K562 (cell line): Measurements from ENCODE around the gene TARS3. TPM values are rescaled to one million over a fixed set of nuclear protein-coding genes. Genes with fewer than 3 reads are reported as not detected.

Experiments
- ATAC-seq: fragments of 200-7000 bp; cut with Tn5 transposase; 3 replicates; pipeline ENCODE4 v1.9.1; 2020; ENCODE audit warnings: moderate library complexity
- BruUV-seq: library from RNA; stranded (reverse); fragments of 400-500 nt; replicated peaks from 2 replicates; lab custom pipeline; 2021; lab: Mats Ljungman, UMichigan
- CTCF ChIA-PET: fragments of 300-600 bp; formaldehyde crosslinking; extraction: SDS; loops from one replicate; lab custom pipeline; 2021; ENCODE audit warnings: low intra/inter-chr PET ratio; lab: Yijun Ruan, JAX
- POLR2A ChIA-PET: fragments of 300-600, 350-650 bp; sonication (Branson Sonifier 250); formaldehyde crosslinking; extraction: SDS; loops from one replicate; lab custom pipeline; 2021; ENCODE audit warnings: antibody characterized with exemption, inconsistent platforms; lab: Yijun Ruan, JAX
- DNase-seq, 4 experiments: peaks; one replicate each; pipeline versions ENCODE4 v3.0.0 to v3.0.0-alpha.2; 2011 to 2018; ENCODE audit warnings: low spot score in 3 of 4, mixed read lengths in 3 of 4; ENCODE audit errors: extremely low read depth in 1 of 4
- FAIRE-seq: peaks from 2 replicates; lab custom pipeline; 2011; peaks lifted over from hg19 to GRCh38; lab: Jason Lieb, UNC
- H2AFZ ChIP-seq: 2 replicates; pipeline ENCODE4 v1.6.0; 2011; ENCODE audit warnings: low read depth, low read length, control low read depth, inconsistent platforms
- H3K27ac ChIP-seq: fragments of 200-600 bp; 3 replicates; pipeline ENCODE4 v1.8.0; 2011; ENCODE audit warnings: low read depth, mild to moderate bottlenecking, control low read depth, inconsistent platforms, low read length, moderate library complexity, mixed read lengths; ENCODE audit errors: extremely low read depth
- H3K27me3 ChIP-seq, 2 experiments: fragments of 300-600 bp in 1 of 2; 2 replicates in 1 of 2; 3 replicates in 1 of 2; pipeline versions ENCODE4 v1.6.0 to v1.8.0; 2011; ENCODE audit warnings: inconsistent platforms in 2 of 2, low read length in 2 of 2, mild to moderate bottlenecking in 1 of 2, mixed read lengths in 1 of 2, moderate library complexity in 1 of 2; ENCODE audit not compliant: control insufficient read depth in 2 of 2, insufficient read depth in 2 of 2
- H3K36me3 ChIP-seq: fragments of 300-600 bp; 3 replicates; pipeline ENCODE4 v1.8.0; 2011; ENCODE audit warnings: mild to moderate bottlenecking, low read length, inconsistent platforms; ENCODE audit not compliant: control insufficient read depth, insufficient read depth
- H3K4me1 ChIP-seq, 2 experiments: fragments of 200-600 bp in 1 of 2; replicated peaks in 1 of 2; 2 replicates in 1 of 2; 3 replicates in 1 of 2; pipeline versions ENCODE4 v1.5.1 to v1.8.0; 2011; ENCODE audit warnings: inconsistent platforms in 2 of 2, low read length in 2 of 2, mild to moderate bottlenecking in 1 of 2, mixed read lengths in 1 of 2, moderate library complexity in 1 of 2; ENCODE audit not compliant: control insufficient read depth in 2 of 2, insufficient read depth in 2 of 2
- H3K4me2 ChIP-seq: 2 replicates; pipeline ENCODE4 v1.6.1; 2011; ENCODE audit warnings: low read length, control low read depth, inconsistent platforms, mixed read lengths; ENCODE audit not compliant: insufficient read depth
- H3K4me3 ChIP-seq: fragments of 200-600 bp; sonication (generic), shearing (Covaris generic); 2 replicates; pipeline ENCODE4 v1.5.1; 2016; ENCODE audit warnings: control low read depth, inconsistent platforms
- H3K79me2 ChIP-seq: fragments of 200-600 bp; 3 replicates; pipeline ENCODE4 v1.8.0; 2011; ENCODE audit warnings: low read length, inconsistent platforms; ENCODE audit not compliant: control insufficient read depth, insufficient read depth
- H3K9ac ChIP-seq, 2 experiments: 2 replicates each; pipeline versions ENCODE4 v1.6.0 to v1.6.1; 2011; ENCODE audit warnings: low read depth in 2 of 2, low read length in 2 of 2, control low read depth in 1 of 2, inconsistent platforms in 1 of 2, mild to moderate bottlenecking in 1 of 2, mixed read lengths in 1 of 2; ENCODE audit not compliant: insufficient read depth in 1 of 2
- H3K9me1 ChIP-seq: one replicate; pipeline ENCODE4 v1.6.0; 2011; ENCODE audit warnings: inconsistent platforms, mild to moderate bottlenecking, low read length, moderate library complexity; ENCODE audit not compliant: control insufficient read depth, insufficient read depth
- H3K9me3 ChIP-seq: replicated peaks from 2 replicates; pipeline ENCODE4 v1.5.1; 2011; ENCODE audit warnings: low read depth, low read length, inconsistent platforms; ENCODE audit not compliant: control insufficient read depth, insufficient read depth
- H4K20me1 ChIP-seq: replicated peaks from 2 replicates; pipeline ENCODE4 v1.6.1; 2011; ENCODE audit warnings: low read length, inconsistent platforms, mixed read lengths; ENCODE audit not compliant: control insufficient read depth, insufficient read depth
- STAG1 ChIP-seq: sonication (generic); formaldehyde crosslinking; IDR thresholded peaks from 2 replicates; pipeline ENCODE4 v1.5.0; 2020; ENCODE audit warnings: missing genetic modification reagents, borderline replicate concordance
- U2AF1 ChIP-seq: fragments of 200-400 bp; formaldehyde crosslinking; optimal IDR thresholded peaks from 2 replicates; pipeline ENCODE3; 2017; ENCODE audit warnings: mild to moderate bottlenecking, low read depth, low read length, moderate library complexity
- ZNF134 ChIP-seq: fragments of 250-450 bp; sonication (Bioruptor Pico); conservative IDR thresholded peaks from 2 replicates; pipeline ENCODE4 v1.4.0; 2020
- WGBS: fragments of 100-300 bp; shearing (Covaris generic); methylation state at CpG from one replicate; pipeline ENCODE4 v1.1.6; 2016; ENCODE audit warnings: low coverage, mixed read lengths; ENCODE audit not compliant: insufficient coverage; ENCODE audit errors: missing lambda C conversion rate; 5-methylcytosine and 5-hydroxymethylcytosine counted together
- in situ Hi-C: fragments of 300-500 bp; cut with MboI; formaldehyde crosslinking; loops from 4 replicates; pipeline ENCODE4 v1.15.0; 2018; ENCODE audit warnings: inconsistent platforms, mixed read lengths
- intact Hi-C: fragments of 100-400 bp; cut with micrococcal nuclease; formaldehyde crosslinking; loops from 2 replicates; pipeline ENCODE4 v1.14.2; 2022
- polyA plus RNA-seq, 8 experiments: library from polyadenylated mRNA; depleted of rRNA in 4 of 8; stranded (reverse) in 5 of 8; unstranded in 3 of 8; fragments of >200 nt; fragmentation: Nextera tagmentation in 2 of 8; fragmentation: Illumina TruSeq in 1 of 8; extraction: Ambion mirVana in 2 of 8; extraction: Trizol in 1 of 8; gene quantifications; 2 replicates each; pipeline versions ENCODE4 v1.2.1 to v1.2.3, GENCODE V29; 2011 to 2014; ENCODE audit warnings: inconsistent platforms in 1 of 8, missing spikeins in 1 of 8
- total RNA-seq, 7 experiments: library from RNA; depleted of rRNA in 6 of 7; stranded (reverse); fragments of >200 nt in 6 of 7; fragmentation: Illumina TruSeq in 2 of 7; extraction: Trizol in 2 of 7; gene quantifications; 2 replicates each; pipeline versions ENCODE4 v1.2.1 to v1.2.3, GENCODE V29; 2011 to 2021; ENCODE audit warnings: low replicate concordance in 1 of 7
- TF ChIP-seq, protein P1 (sequence below), 2 experiments: fragments of 200-800 bp in 1 of 2; sonication (Bioruptor generic) in 1 of 2; sonication (generic) in 1 of 2; formaldehyde crosslinking in 1 of 2; IDR thresholded peaks in 1 of 2; conservative IDR thresholded peaks in 1 of 2; 2 replicates each; pipeline versions ENCODE4 v1.5.0 to v1.6.1; 2016 to 2020; ENCODE audit warnings: missing compliant biosample characterization in 1 of 2, missing genetic modification characterization in 1 of 2, missing genetic modification reagents in 1 of 2
- TF ChIP-seq, protein P2 (sequence below): fragments of 200-800 bp; sonication (Bioruptor generic); IDR thresholded peaks from 2 replicates; pipeline ENCODE4 v1.6.1; 2017; ENCODE audit warnings: missing genetic modification characterization, missing compliant biosample characterization

Gene TARS3
- total and polyA plus RNA-seq, 9 of the 15 experiments (the other 6 are each of a cell fraction or from before 2014, with no cell fraction given), result 2.1 to 14.7 (median 9.8) TPM

DNA sequence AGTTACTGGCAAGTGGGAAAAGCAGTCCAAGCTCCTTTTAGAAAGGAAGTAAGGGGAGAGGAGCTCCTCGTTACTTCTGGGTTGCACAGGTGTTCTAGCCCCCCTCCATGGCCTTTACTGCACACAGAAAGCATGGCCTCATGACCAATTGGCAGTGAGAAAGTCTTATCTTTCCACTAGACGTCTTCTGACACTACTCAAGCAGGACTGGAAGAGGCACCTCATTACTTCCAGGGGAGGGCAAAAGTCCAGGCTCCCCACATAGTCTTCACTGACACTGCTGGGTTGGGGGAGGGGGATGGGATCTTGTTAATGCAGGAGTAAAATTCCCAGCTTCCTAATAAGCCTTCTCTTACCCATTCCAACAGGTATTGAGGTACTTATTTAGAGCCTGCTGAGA, 44.5 kb downstream of the TARS3 start (continued):
- TF ChIP-seq, protein P1, sequence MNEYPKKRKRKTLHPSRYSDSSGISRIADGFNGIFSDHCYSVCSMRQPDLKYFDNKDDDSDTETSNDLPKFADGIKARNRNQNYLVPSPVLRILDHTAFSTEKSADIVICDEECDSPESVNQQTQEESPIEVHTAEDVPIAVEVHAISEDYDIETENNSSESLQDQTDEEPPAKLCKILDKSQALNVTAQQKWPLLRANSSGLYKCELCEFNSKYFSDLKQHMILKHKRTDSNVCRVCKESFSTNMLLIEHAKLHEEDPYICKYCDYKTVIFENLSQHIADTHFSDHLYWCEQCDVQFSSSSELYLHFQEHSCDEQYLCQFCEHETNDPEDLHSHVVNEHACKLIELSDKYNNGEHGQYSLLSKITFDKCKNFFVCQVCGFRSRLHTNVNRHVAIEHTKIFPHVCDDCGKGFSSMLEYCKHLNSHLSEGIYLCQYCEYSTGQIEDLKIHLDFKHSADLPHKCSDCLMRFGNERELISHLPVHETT (CRISPR knock-in tag; conservative IDR thresholded peaks at IDR 0.05 in 1 of 2, IDR thresholded peaks at IDR 0.05 in 1 of 2), result no peak
- TF ChIP-seq U2AF1, result no peak
- TF ChIP-seq, protein P2, sequence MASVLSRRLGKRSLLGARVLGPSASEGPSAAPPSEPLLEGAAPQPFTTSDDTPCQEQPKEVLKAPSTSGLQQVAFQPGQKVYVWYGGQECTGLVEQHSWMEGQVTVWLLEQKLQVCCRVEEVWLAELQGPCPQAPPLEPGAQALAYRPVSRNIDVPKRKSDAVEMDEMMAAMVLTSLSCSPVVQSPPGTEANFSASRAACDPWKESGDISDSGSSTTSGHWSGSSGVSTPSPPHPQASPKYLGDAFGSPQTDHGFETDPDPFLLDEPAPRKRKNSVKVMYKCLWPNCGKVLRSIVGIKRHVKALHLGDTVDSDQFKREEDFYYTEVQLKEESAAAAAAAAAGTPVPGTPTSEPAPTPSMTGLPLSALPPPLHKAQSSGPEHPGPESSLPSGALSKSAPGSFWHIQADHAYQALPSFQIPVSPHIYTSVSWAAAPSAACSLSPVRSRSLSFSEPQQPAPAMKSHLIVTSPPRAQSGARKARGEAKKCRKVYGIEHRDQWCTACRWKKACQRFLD (CRISPR knock-in tag), result no peak
- TF ChIP-seq, all 486 proteins: peak for 0

DNA sequence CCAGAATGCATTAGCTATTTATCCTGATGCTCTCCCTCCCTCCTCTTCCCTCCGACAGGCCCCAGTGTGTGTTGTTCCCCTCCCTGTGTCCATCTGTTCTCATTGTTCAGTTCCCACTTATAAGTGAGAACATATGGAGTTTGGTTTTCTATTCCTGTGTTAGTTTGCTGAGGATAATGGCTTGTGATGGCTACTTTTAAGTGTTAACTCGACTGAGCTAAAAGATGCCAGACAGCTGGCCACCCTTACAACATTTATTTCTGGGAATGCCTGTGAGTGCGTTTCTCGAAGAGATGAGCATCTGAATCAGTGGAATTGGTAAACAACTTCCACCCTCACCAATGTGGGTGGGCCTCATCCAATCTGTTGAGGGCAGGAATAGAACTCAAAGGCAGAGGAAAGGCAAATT, 47.3 kb downstream of the TARS3 start:
- Histone ChIP-seq H3K4me2 (no peak overlapping the region), H4K20me1 (no peaks in the 10 kb centered on the region), H3K36me3 (peaks cover 33% of the 10 kb centered on the region; the same call in 1 of the 3 replicates), H2AFZ (no peak overlapping the region), H3K27me3 (no peaks in the 10 kb centered on the region), H3K9me1 (no peaks in the 10 kb centered on the region), H3K79me2 (no peaks in the 10 kb centered on the region), H3K4me3 (no peak overlapping the region), H3K9me3 (no peaks in the 10 kb centered on the region), H3K27ac (no peak overlapping the region), H3K9ac (no peak overlapping the region), H3K4me1 (no peaks in the 10 kb centered on the region)
- no peak for FAIRE-seq
- no peak for DNase-seq
- 90% methylated on average over 4 of the region's 4 CpGs for WGBS
- ChIA-PET CTCF (no interaction called here), POLR2A (interaction anchor here (0.6 kb wide), 1 partner anchor 389 kb away, joined by 4 read pairs; no protein-coding TSS in a partner anchor)
- no peak for ATAC-seq
- TF ChIP-seq ZNF134 (CRISPR knock-in tag), result 0 out of 2 replicates have a peak, but pooled peaks have one; percentile 19
- no peak for TF ChIP-seq STAG1 (CRISPR knock-in tag)
- BruUV-seq, result no TSS peak
- in situ Hi-C loops, result no loop called here
- intact Hi-C loops, result no loop called here
